ENCODE data around the gene CFAP61.
A peak's percentile ranks its signal among the peaks of the same experiment; 100 is the strongest.
"Not testable (repeated sequence)": the region's sequence is repeated elsewhere in the genome, so short reads cannot be mapped to it uniquely, and the experiment has no call there.

Gene CFAP61

DNA sequence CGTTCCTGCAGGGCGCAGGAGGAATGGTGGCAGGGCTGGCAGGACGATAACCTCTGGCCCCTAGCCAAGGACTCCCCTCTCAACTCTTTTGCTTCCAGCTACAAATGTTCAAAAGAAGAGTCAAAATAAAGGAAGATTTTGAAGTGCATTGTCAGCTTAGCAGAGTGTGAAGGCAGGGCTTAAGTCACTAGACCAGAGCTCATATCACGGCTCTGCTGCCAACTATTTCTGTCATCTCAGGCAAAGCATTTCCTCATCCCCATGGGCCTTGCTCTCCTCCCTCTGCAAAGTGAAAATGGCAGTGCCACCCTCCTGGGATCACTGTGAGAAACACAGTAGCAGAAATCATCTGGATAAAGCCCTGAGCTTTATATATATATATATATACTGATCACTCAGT lies 36.7 kb downstream of the CFAP61 start:
- DNase-seq (ENCODE audit: low read depth, low spot score) = no peak

DNA sequence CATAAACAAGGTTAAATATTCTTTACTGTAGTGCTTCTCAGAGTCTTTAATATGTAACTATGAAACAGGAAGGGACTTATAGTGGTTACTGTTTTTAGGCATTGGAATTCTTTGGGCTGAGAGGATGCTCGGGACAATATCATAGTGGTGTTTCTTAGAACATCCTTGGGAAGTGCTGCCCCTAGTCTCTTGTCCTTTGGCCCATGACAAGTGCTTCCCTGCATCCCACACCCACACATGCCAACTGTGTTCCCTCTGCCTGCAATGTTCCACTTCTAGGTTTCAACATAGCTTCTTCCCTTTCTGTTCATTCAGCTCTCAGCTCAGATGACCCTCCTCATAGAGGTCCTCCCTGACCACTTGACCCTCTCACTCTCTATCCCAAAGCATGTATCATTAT lies 37.6 kb downstream of the CFAP61 start:
- DNase-seq (ENCODE audit: low read depth, low spot score) = no peak

DNA sequence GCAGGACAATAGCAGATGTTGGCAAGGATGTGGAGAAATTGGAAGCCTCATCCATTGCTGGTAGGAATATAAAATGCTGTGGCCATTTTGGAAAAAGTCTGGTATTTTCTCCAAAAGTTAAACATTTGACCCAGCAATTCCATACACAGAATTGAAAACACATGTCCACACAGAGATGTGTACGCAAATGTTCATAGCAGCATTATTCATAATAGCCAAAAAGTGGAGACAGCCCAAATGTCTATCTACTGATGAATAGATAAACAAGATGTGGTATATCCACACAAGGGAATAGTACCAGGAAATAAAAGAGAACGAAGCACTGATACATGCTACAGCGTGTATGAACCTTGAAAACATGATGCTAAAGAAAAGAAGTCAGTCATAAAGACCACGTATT lies 40.5 kb downstream of the CFAP61 start:
- DNase-seq (ENCODE audit: low read depth, low spot score) = no peak

DNA sequence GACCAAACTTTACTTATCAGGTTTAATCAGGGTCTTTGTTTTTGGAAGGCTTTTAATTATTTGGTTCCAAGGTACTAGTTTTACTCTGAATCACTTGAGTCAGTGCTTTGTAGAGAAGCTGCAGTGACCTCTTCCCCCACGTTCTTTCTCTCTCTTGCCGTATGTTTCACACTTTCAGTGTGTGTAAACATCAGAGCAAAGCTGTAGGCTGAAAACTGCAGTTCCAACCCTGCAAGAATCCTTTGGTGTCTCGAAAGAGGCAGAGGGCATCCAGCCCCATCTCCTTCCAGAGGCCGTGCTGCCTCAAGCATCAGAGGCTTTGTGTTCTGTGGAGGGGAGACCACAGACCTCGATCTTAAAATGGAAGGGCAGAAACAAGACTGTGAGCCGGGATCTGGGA lies 42.1 kb downstream of the CFAP61 start:
- DNase-seq (ENCODE audit: low read depth, low spot score) = no peak

DNA sequence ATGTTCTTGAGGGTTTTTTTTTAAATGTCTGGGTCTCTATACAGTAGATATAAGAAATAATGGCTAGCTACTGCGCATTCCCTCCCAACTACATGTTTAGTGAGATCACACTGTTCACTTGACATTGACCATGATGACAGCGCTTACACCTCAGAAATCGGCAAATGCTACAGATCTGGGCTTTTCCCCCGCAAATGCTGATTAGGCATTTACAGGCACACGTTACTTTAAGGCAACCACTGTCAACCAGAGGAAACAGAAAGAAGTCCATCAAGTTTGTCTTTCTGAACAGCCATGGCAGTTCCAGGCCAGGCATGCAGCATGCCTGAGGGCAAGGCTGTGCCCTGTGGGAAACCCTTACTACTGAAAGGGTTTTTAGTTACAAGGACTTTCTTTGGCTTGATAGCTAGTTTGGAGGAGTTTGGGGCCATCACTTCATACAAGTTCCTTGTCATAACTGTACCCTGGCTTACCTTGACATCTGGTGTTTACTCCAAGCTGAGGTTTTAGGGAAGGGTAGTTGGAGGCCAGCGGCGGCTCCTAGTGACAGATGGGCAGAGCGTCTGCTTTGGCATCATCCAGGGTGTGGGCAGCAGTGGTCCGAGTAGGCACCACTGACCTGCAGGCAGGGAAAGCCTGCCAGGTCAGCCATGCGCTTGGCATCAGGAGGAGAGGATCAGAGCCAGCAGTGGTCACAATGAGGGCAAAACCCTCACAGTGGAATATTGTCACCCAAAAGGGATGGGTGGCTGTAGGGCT lies 43.0 kb downstream of the CFAP61 start:
- DNase-seq (ENCODE audit: low read depth, low spot score) = no peak

DNA sequence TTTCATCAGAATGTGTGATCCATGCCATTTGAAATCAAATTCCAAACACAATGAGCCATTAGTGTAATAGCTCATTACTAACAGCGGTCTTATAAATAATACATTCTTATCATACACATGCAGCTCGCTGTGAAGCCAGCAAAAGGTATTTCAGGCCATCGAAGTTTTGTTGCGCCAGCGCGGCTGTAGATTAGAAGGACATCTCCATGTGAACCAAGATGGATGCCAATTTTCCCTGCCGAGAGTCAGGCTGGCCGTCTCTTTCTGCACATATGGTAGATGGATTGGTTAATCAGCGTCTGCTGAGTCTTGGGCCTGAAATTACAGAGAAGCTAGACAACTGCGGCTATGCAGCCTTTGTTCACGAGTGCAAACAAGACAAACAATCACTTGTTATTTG lies 44.1 kb downstream of the CFAP61 start:
- DNase-seq (ENCODE audit: low read depth, low spot score) = no peak

DNA sequence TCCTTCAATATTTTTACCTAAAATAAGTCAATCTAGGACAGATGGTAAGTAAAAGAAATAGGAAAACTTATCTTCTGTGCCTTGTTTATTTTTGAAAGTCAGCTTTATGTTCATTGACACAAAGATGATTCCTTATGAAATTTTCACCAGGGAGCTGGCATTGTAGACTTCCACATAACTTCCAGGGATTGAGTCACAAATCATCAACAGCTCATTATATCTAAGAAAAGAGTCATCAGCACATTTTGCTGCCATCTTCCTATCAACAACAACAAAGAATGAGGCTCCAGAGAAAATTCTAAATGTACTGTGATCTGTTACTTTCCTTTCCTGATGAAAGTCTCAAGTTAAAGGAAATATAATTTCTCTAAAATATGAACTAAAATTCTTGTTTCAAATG lies 48.5 kb downstream of the CFAP61 start:
- no peak for DNase-seq (ENCODE audit: low read depth, low spot score)

DNA sequence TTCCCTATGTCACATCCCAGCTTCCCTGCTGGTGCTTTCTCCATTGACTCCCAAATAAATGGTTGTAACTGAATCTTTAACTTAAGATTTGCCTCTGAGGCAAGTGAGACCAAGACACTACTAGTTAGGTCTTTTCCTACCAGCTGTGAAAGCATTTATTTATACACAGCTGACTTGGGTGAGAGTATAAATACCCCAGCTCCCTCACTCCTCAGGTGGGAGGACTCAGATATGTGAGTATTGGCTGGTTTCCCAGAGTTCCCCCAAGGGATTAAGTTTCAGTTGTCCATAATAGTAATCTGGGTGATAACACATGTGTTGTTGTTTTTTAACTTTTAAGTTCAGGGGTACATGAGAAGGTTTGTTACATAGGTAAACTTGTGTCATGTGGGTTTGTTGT lies 49.8 kb downstream of the CFAP61 start:
- no peak for DNase-seq (ENCODE audit: low read depth, low spot score)

DNA sequence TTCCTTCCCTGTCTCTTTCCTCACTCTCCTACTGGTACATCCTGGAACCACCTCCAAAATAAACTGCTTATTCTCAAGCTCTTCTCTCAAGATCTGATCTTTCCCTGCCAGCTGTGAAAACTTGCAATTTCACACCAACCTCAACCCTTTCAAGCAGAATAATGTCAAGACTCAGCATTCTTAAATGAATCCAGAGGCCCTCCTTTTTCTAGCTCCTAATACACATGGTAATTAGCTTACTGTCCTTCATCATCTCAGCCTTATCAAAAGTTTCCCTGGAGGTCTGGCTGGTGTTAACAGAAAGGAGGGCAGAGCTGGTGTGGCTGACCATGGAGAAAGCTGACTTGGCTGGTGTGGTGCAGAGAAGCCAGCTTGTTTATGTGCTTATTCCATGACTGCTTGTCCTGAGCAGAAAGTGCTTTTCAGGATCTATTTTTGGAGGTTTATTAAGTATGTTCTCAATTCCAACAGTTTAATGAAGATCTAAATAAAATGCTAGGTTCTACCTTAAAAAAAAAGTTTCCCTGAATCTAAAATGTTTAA lies 50.5 kb downstream of the CFAP61 start:
- DNase-seq (ENCODE audit: low read depth, low spot score) = no peak

DNA sequence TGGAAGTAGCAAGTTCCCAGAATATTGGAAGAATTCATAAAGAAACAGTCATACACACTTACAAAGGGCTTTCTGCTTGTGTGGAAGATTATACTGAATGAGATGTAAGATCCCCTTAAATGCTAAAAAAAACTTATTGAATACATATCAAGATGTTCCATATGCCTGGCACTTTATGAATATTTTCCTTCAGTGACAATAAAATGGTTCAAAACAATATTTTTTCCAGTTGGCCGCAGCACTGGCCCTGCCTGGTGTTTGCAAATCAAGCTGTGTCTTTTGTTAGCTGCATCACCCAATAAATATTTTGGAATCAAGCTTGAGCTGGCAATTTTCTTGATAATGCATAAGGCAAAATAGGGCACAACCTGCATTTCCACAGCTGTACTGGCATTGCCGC lies 51.2 kb downstream of the CFAP61 start:
- no peak for DNase-seq (ENCODE audit: low read depth, low spot score)

DNA sequence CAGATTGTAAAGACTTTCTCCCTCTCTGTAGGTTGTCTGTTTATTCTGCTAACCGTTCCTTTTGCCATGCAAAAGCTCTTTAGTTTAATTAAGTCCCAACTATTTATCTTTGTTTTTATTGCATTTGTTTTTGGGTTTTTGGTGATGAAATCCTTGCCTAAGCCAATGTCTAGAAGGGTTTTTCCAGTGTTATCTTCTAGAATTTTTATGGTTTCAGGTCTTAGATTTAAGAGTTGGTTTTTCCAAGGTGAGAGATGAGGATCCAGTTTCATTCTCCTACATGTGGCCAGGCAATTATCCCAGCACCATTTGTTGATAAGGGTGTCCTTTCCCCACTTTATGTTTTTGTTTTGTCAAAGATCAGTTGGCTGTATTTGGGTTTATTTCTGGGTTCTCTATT lies 70.9 kb downstream of the CFAP61 start:
- DNase-seq (ENCODE audit: low read depth, low spot score) = not testable (repeated sequence)

DNA sequence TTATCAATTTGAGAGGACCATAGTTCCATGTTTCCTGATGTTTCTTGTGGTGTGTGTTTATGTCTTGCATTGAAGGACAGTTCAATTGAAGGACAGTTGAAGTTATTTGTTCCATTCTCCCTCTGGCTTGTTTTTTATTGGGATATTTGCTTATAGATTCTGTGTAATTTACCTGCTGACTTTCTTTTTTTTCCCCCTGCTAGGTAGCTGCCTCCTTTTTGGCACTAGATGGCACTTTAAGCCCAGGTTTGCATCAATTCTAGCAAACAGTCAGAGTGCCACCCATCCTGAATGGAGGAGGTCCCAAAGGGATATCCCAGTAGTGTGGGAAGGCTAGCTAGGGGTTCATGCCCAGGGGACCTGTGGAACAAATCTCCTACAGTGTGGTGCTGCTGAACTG lies 78.1 kb downstream of the CFAP61 start:
- DNase-seq (ENCODE audit: low read depth, low spot score) = peak; percentile 4

DNA sequence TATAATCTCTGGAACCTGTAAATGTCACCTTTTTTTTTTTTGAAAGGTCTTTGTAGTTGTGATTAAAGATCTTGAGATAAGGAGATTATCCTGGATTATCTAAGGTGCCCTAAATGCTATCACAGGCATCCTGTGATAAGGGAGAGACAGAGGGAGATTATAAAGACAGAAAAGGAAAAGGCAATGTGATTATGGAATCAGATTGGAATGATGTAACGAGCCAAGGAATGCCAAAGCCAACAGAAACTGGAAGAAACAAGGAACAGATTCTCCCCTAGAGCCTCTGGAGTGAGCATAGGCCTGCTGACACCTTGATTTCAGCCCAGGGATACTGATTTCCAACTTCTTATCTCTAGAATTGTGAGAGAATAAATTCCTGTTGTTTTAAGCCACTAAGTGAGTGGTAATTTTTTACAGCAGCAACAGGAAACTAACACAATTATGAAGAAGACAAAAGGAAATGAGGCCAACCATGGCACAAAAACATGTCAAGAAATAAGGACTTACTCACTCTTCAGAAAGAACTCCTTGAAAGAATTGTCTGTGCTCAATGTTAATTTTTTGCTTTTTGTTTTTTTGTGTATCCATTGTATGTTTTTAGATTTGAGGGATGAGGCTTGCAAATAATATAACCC lies 82.7 kb downstream of the CFAP61 start:
- peak; percentile 4 for DNase-seq (ENCODE audit: low read depth, low spot score)

DNA sequence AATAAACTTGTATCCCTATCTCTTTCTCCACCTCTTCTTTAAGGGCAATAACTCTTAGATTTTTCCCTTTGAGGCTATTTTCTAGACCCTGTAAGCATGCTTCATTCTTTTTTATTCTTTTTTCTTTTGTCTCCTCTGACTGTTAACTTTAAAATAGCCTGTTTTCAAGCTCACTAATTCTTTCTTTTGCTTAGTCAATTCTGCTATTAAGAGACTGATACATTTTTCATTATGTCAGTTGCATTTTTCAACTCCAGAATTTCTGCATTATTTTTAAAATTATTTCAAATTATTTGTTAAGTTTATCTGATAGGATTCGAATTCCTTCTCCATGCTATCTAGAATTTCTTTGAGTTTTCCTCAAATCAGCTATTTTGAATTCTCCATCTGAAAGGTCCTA lies 84.0 kb downstream of the CFAP61 start:
- no peak for DNase-seq (ENCODE audit: low read depth, low spot score)

DNA sequence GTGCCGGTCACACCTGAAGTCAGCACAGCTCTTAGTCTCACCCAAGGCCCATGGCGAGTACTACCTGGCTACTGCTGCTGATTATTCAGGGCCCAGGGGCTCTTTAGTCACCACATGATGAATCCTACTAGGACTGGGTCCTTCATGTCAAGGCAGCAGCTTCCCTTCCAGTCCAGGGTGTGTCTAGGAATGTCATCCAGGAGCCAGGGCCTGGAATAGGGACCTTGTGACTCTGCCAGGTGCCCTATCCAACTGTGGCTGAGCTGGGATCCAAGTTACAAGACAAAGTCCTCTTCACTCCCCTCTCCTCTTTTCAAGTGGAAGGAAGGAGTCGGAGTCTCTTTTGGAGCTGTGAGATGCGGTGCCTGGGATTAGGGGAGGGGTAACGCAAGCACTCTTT lies 85.5 kb downstream of the CFAP61 start:
- DNase-seq (ENCODE audit: low read depth, low spot score) = no peak

DNA sequence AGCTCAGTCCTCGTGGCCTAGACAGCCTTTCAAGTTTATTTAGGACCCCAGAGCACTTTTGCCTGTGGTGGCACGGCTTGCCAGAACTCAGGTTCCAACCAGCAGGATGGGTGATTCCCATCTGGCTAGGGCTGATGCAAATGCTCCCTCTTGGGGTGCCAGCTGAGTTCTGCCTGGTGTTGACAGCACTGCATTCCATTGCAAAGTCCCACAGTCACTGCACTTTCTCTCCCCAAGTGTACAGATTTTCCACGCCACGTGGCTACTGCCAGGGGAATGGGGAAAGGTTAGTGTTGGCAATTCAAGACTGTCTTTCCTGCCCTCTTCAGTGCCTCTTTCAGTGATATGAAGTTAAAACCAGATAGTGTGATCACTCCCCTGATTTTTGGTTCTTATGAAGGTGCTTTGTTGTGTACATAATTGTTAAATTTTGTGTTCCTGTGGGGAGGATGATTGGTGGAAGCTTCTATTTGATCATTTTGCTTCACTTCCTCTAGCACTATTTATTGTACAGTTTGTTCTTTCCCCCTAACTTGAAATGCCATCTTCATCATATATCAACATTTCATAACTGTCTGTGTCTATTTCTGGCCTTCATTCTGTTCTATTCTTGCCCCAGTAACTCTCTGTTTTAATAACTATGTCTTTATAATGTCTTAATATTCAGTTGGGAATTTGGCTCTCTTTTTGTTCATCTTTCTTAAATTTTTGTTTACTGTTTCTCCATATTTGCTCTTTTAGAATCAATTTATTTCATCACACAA lies 86.2 kb downstream of the CFAP61 start:
- DNase-seq (ENCODE audit: low read depth, low spot score) = no peak

DNA sequence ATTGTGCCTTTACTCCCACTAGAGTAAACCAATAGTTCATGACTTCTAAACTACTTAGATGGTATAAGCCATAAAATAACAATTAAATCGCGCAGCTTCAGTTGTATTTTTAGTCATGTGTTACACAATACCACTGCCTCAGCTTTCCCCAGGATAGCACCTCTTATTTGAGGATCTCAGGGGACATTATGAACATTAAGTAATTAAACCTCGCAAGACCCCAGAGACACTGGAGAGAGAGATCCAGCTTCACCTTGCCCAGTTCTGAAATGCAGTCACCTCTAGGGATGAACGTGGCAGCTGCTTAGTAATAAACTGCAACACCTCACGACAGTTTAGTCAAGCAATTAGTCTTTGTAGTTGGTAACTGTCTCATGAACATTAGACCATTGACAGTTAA lies 87.1 kb downstream of the CFAP61 start:
- DNase-seq (ENCODE audit: low read depth, low spot score) = no peak

DNA sequence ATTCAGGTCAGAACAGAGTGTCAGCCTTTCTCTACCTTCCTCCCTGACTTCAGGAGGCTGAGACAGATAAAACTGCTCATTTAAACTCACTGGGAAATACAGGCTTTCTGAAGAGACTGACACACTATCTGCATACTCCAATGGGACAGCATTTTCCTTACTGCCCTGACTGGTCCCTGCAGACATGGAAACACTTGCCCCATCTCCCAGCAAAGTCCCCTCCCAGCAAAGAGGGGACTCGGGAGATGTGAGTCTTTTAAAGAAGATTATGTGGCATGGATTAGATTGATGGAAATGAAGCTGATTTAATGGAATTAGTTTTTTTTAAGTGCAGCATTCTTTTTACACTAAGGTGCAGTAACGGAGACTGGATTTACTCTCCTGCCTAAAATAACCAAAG lies 90.8 kb downstream of the CFAP61 start:
- DNase-seq (ENCODE audit: low read depth, low spot score) = no peak

DNA sequence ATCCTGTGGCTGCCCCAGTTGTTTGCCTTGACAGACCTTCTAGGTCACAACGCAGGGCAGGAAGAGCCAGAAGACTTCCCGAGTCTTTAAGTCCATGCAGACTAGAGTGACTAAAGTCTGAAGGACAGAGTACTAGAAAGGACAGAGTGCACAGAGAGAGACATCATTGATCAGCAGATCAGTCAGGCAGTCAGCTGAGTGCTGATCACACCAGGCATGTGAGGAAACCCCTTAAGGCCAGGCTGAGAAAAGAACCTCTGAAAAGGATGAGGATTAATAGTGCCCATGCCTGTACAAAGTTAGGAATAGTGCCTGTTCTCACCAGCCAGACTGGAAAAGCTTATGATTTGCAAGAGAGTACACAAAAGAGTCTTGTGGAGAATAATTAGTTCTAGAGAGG lies 91.3 kb downstream of the CFAP61 start:
- DNase-seq (ENCODE audit: low read depth, low spot score) = no peak

DNA sequence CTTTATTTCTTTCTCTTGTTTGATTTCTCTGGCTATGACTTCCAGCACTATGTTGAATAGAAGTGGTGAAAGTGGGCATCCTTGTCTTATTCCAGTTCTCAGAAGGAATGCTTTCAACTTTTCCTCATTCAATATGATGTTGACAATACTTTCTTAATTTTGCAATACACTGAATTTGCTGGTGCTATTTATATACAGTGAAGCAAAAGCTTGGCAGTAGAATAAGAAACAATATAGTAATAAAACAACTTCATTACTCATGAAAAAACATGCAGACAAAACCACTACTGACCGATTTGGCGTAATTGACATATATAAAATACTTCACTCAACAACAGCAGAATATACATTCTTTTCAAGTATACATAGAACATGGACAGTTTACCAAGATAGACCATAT lies 96.4 kb downstream of the CFAP61 start:
- no peak for DNase-seq (ENCODE audit: low read depth, low spot score)

DNA sequence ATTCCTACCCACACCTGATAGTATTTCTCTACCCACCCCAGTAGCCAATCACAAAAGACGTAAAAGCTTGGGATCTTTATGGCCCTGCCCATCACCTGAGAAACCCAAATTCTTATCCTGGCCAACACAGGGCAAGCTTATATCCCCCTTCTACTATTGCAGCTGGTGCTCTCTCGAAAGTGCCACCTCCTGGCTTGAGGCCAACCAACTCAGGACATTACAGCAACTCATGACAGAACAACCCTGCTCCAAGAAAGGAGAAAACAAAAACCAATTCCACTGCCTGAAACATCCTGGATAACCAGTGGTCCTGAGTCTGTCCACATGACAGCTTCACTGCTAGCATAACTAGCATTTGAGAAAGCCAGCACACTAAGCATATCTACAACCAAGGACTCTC lies 97.9 kb downstream of the CFAP61 start:
- DNase-seq (ENCODE audit: low read depth, low spot score) = no peak

DNA sequence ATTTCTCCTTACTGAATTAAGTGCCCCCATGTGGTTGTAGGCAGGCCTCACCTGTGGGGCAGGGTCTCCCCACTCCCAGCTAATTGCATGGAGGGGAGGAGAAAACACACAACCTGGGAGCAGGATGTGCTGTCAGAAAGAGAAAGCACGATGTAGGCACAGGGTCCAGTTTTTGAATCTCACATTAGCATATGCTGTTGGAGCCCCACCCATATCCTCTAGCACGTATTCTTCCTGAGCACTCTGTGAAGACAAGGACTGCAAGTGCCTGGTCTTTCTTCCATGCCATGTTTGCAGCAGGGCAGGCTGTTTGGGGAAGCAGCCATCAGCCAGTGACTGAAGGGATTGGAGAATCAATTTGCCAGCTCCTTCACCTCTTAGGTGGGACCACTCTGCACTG lies 108.2 kb downstream of the CFAP61 start:
- DNase-seq (ENCODE audit: low read depth, low spot score) = no peak

DNA sequence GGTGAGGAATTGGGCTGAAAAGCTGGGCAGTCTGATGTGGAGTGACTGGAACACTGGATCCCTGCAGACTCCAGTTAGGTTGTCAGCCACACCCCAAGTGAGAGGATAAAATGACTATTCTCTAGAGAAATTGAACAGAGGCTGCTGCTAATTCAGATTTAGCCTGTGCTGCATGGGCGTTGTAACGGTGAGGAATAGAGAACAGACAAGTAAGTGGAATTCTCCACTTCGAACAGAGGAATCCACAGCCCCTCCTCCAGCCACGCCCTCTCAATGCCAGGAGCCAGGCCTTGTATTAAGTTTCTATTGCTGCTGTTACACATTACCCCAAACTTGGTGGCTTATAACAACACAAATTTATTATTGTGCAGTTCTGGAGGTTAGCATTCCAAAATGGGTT lies 109.3 kb downstream of the CFAP61 start:
- no peak for DNase-seq (ENCODE audit: low read depth, low spot score)
